ENCODE results near the gene CELF4.

Gene CELF4

GRCh38 chr18:37289423-37289822 is 276.2 kb downstream of the CELF4 start:
- Histone ChIP-seq H3K27me3 (ENCODE audit: control insufficient read depth, low read length) (no peaks in the 10 kb centered on the region), H3K9me2 (replicated peaks; ENCODE audit: control insufficient read depth, low read length) (no peaks in the 10 kb centered on the region), H3K79me2 (ENCODE audit: control insufficient read depth, low read length) (no peaks in the 10 kb centered on the region), H3F3A (ENCODE audit: control insufficient read depth, insufficient read depth) (no peaks in the 10 kb centered on the region), H3K4me1 (ENCODE audit: control insufficient read depth, low read length) (no peaks in the 10 kb centered on the region), H3K4me3 (ENCODE audit: low read length) (no peak overlapping the region), H4K20me1 (ENCODE audit: control insufficient read depth, insufficient read depth, low read depth, low read length) (no peaks in the 10 kb centered on the region), H3K27ac (ENCODE audit: low read depth, low read length) (no peak overlapping the region), H3K9me3 (ENCODE audit: control insufficient read depth, insufficient read depth, low read length) (no peaks in the 10 kb centered on the region), H3K4me2 (ENCODE audit: low read length) (no peak overlapping the region), H3K36me3 (ENCODE audit: control insufficient read depth, low read length) (no peaks in the 10 kb centered on the region)
- no peak for TF ChIP-seq EZH2phosphoT487 (IDR thresholded peaks at IDR 0.05; ENCODE audit: borderline replicate concordance, low read length)
- TF ChIP-seq, protein P1, sequence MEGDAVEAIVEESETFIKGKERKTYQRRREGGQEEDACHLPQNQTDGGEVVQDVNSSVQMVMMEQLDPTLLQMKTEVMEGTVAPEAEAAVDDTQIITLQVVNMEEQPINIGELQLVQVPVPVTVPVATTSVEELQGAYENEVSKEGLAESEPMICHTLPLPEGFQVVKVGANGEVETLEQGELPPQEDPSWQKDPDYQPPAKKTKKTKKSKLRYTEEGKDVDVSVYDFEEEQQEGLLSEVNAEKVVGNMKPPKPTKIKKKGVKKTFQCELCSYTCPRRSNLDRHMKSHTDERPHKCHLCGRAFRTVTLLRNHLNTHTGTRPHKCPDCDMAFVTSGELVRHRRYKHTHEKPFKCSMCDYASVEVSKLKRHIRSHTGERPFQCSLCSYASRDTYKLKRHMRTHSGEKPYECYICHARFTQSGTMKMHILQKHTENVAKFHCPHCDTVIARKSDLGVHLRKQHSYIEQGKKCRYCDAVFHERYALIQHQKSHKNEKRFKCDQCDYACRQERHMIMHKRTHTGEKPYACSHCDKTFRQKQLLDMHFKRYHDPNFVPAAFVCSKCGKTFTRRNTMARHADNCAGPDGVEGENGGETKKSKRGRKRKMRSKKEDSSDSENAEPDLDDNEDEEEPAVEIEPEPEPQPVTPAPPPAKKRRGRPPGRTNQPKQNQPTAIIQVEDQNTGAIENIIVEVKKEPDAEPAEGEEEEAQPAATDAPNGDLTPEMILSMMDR (IDR thresholded peaks at IDR 0.05; ENCODE audit: low read depth, low read length, poor library complexity, severe bottlenecking) = no peak

GRCh38 chr18:37287601-37288000 is 278.0 kb downstream of the CELF4 start:
- no peak overlapping the region for H3K4me2 ChIP-seq (ENCODE audit: low read length)
- H3K9me2 ChIP-seq (replicated peaks; ENCODE audit: control insufficient read depth, low read length) = no peaks in the 10 kb centered on the region
- H3K4me1 ChIP-seq (ENCODE audit: control insufficient read depth, low read length) = no peaks in the 10 kb centered on the region
- no peaks in the 10 kb centered on the region for H3K79me2 ChIP-seq (ENCODE audit: control insufficient read depth, low read length)
- H4K20me1 ChIP-seq (ENCODE audit: control insufficient read depth, insufficient read depth, low read depth, low read length) = no peaks in the 10 kb centered on the region
- H3K27ac ChIP-seq (ENCODE audit: low read depth, low read length) = no peak overlapping the region
- TF ChIP-seq, protein P1 (IDR thresholded peaks at IDR 0.05; ENCODE audit: low read depth, low read length, poor library complexity, severe bottlenecking) = no peak
- TF ChIP-seq EZH2phosphoT487 (IDR thresholded peaks at IDR 0.05; ENCODE audit: borderline replicate concordance, low read length) = no peak
- no peaks in the 10 kb centered on the region for H3K36me3 ChIP-seq (ENCODE audit: control insufficient read depth, low read length)
- H3K27me3 ChIP-seq (ENCODE audit: control insufficient read depth, low read length) = no peaks in the 10 kb centered on the region
- no peaks in the 10 kb centered on the region for H3F3A ChIP-seq (ENCODE audit: control insufficient read depth, insufficient read depth)
- no peak overlapping the region for H3K4me3 ChIP-seq (ENCODE audit: low read length)
- no peaks in the 10 kb centered on the region for H3K9me3 ChIP-seq (ENCODE audit: control insufficient read depth, insufficient read depth, low read length)

DNA sequence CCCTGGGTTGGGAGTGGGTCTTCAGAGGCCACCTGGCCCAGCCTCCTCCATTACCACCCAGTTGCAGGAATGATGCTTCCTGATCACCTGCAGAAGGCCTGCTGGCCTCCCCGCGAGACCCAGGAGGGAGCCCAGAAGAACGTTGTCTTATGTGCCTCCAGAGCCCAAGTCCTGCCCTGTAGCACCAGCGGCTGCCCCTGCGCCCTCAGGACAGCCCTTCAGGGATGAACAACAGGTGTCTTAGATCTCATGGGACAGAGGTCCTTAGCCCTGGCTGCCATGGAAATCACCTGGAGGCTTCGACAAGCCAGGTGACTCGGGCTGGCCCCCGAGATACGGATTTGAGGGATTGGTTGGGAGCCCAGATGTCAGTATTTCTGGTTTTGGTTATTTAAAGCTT is 278.8 kb downstream of the CELF4 start:
- H3K4me1 ChIP-seq (ENCODE audit: control insufficient read depth, low read length) = no peaks in the 10 kb centered on the region
- H3K4me2 ChIP-seq (ENCODE audit: low read length) = no peak overlapping the region
- TF ChIP-seq, protein P1 (IDR thresholded peaks at IDR 0.05; ENCODE audit: low read depth, low read length, poor library complexity, severe bottlenecking) = no peak
- TF ChIP-seq EZH2phosphoT487 (IDR thresholded peaks at IDR 0.05; ENCODE audit: borderline replicate concordance, low read length) = no peak
- H3K9me2 ChIP-seq (replicated peaks; ENCODE audit: control insufficient read depth, low read length) = no peaks in the 10 kb centered on the region
- no peaks in the 10 kb centered on the region for H4K20me1 ChIP-seq (ENCODE audit: control insufficient read depth, insufficient read depth, low read depth, low read length)
- no peaks in the 10 kb centered on the region for H3F3A ChIP-seq (ENCODE audit: control insufficient read depth, insufficient read depth)
- no peaks in the 10 kb centered on the region for H3K36me3 ChIP-seq (ENCODE audit: control insufficient read depth, low read length)
- H3K79me2 ChIP-seq (ENCODE audit: control insufficient read depth, low read length) = no peaks in the 10 kb centered on the region
- no peaks in the 10 kb centered on the region for H3K27me3 ChIP-seq (ENCODE audit: control insufficient read depth, low read length)
- H3K27ac ChIP-seq (ENCODE audit: low read depth, low read length) = no peak overlapping the region
- H3K9me3 ChIP-seq (ENCODE audit: control insufficient read depth, insufficient read depth, low read length) = no peaks in the 10 kb centered on the region
- no peak overlapping the region for H3K4me3 ChIP-seq (ENCODE audit: low read length)

DNA sequence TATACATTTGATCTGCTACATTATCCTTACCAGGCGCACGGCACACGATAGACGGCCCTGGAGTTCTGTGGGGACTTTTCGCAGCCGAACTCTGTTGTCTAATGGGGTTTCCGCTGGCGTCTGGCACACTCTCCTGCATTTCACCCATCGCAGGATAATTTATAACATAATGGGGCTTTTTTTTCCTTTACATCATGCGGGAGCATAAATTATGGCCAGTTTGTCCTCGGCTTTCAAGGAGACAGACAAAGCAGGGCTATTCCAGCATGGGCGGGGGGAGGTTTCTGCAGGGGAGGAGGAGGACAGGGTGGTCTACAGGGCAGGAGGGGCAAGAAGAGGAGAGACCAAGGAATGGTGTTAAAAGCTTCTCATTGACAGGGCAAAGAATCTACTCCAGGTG is 279.8 kb downstream of the CELF4 start:
- H3K4me3 ChIP-seq (ENCODE audit: low read length) = no peak overlapping the region
- no peaks in the 10 kb centered on the region for H3K27me3 ChIP-seq (ENCODE audit: control insufficient read depth, low read length)
- TF ChIP-seq, protein P1 (IDR thresholded peaks at IDR 0.05; ENCODE audit: low read depth, low read length, poor library complexity, severe bottlenecking) = no peak
- TF ChIP-seq EZH2phosphoT487 (IDR thresholded peaks at IDR 0.05; ENCODE audit: borderline replicate concordance, low read length) = no peak
- no peaks in the 10 kb centered on the region for H3K4me1 ChIP-seq (ENCODE audit: control insufficient read depth, low read length)
- no peaks in the 10 kb centered on the region for H3K79me2 ChIP-seq (ENCODE audit: control insufficient read depth, low read length)
- H3K4me2 ChIP-seq (ENCODE audit: low read length) = no peak overlapping the region
- no peaks in the 10 kb centered on the region for H4K20me1 ChIP-seq (ENCODE audit: control insufficient read depth, insufficient read depth, low read depth, low read length)
- no peaks in the 10 kb centered on the region for H3K9me2 ChIP-seq (replicated peaks; ENCODE audit: control insufficient read depth, low read length)
- H3K9me3 ChIP-seq (ENCODE audit: control insufficient read depth, insufficient read depth, low read length) = no peaks in the 10 kb centered on the region
- no peaks in the 10 kb centered on the region for H3F3A ChIP-seq (ENCODE audit: control insufficient read depth, insufficient read depth)
- no peak overlapping the region for H3K27ac ChIP-seq (ENCODE audit: low read depth, low read length)
- no peaks in the 10 kb centered on the region for H3K36me3 ChIP-seq (ENCODE audit: control insufficient read depth, low read length)
